ENCODE measurements around the gene INHBB. TPM values are rescaled to one million over a fixed set of nuclear protein-coding genes. Genes with fewer than 3 reads are reported as not detected.

Gene INHBB
- total RNA-seq, 2 donors from 2014 or later = 35.9 to 83.7 TPM

- Histone ChIP-seq H3K9me3 (no peaks in the 10 kb centered on the region), H3K4me3 (no peak overlapping the region), H3K4me1 (replicated peaks) (no peaks in the 10 kb centered on the region), H3K27ac (no peak overlapping the region), H3K27me3 (replicated peaks; ENCODE audit: insufficient read depth) (no peaks in the 10 kb centered on the region), H3K36me3 (no peaks in the 10 kb centered on the region)
- TF ChIP-seq POLR2AphosphoS5 (IDR thresholded peaks at IDR 0.05) (no peak), CTCF (IDR thresholded peaks at IDR 0.05) (no peak), POLR2A (IDR thresholded peaks at IDR 0.05) (no peak)
- no peak for DNase-seq (ENCODE audit: low spot score)
- intact Hi-C loops (cut with DNase I) = no loop called here
- WGBS = 73% methylated on average over 4 of the region's 4 CpGs
These were observed 35.7 kb downstream of the INHBB start for GRCh38 chr2:120381661-120382060.

DNA sequence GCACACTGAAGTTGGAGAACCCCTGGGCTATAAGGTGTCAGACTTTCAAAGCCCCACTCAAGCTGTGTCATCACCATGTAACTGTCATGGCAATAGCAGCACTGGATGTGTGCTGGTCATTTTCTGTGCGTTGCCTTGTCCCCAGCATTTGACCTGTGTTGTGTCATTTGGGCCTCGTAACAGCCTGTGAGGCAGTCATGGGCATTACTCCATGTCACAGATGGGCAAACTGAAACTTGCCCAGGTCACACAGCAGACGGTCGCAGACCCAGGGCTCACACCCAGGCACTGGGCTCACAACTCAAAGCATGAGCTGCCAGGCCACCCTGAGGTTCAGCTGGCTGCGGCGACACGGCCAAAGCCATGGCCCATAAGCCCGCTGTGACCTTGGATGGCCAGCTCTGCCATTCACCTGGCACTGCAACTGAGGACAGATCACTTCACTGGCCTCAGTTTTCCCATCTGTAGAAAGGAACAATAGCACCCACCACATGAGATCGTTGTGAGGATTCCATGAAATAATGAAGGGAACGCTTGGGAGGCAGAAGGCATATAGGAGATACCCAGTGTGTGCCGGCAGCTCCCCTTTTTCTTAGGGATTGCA lies 36.7 kb downstream of the INHBB start:
- intact Hi-C loops (cut with DNase I) = no loop called here
- no peaks in the 10 kb centered on the region for H3K27me3 ChIP-seq (replicated peaks; ENCODE audit: insufficient read depth)
- no peaks in the 10 kb centered on the region for H3K4me1 ChIP-seq (replicated peaks)
- 84% methylated on average over 11 of the region's 11 CpGs for WGBS
- TF ChIP-seq CTCF (IDR thresholded peaks at IDR 0.05) (no peak), POLR2AphosphoS5 (IDR thresholded peaks at IDR 0.05) (no peak), POLR2A (IDR thresholded peaks at IDR 0.05) (no peak)
- H3K36me3 ChIP-seq = no peaks in the 10 kb centered on the region
- H3K27ac ChIP-seq = no peak overlapping the region
- H3K9me3 ChIP-seq = no peaks in the 10 kb centered on the region
- no peak overlapping the region for H3K4me3 ChIP-seq
- DNase-seq (ENCODE audit: low spot score) = no peak

DNA sequence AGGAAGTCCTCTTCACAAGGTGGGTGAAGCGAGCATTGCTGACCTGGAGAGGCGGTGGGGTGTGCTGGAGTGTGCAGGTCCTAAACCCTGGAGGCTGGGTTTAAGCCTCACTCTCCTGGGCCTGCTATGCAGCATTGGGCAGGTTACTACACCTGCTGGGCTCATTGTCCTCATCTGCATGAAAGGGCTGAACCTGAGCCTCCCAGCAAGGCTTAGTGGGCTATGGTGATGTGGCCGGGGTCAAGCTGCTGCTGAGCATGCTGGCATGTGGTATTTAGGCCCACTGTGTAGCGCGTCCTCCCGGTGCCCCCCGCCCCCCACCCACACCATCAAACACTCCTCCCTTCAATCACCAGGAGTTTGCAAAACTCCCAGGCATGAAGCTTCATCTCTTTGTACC lies 37.3 kb downstream of the INHBB start:
- no peak overlapping the region for H3K27ac ChIP-seq
- H3K4me3 ChIP-seq = no peak overlapping the region
- intact Hi-C loops (cut with DNase I) = no loop called here
- no peak for DNase-seq (ENCODE audit: low spot score)
- no peaks in the 10 kb centered on the region for H3K9me3 ChIP-seq
- H3K4me1 ChIP-seq (replicated peaks) = no peaks in the 10 kb centered on the region
- 88% methylated on average over 7 of the region's 7 CpGs for WGBS
- no peaks in the 10 kb centered on the region for H3K27me3 ChIP-seq (replicated peaks; ENCODE audit: insufficient read depth)
- TF ChIP-seq POLR2AphosphoS5 (IDR thresholded peaks at IDR 0.05) (no peak), POLR2A (IDR thresholded peaks at IDR 0.05) (no peak), CTCF (IDR thresholded peaks at IDR 0.05) (no peak)
- no peaks in the 10 kb centered on the region for H3K36me3 ChIP-seq

DNA sequence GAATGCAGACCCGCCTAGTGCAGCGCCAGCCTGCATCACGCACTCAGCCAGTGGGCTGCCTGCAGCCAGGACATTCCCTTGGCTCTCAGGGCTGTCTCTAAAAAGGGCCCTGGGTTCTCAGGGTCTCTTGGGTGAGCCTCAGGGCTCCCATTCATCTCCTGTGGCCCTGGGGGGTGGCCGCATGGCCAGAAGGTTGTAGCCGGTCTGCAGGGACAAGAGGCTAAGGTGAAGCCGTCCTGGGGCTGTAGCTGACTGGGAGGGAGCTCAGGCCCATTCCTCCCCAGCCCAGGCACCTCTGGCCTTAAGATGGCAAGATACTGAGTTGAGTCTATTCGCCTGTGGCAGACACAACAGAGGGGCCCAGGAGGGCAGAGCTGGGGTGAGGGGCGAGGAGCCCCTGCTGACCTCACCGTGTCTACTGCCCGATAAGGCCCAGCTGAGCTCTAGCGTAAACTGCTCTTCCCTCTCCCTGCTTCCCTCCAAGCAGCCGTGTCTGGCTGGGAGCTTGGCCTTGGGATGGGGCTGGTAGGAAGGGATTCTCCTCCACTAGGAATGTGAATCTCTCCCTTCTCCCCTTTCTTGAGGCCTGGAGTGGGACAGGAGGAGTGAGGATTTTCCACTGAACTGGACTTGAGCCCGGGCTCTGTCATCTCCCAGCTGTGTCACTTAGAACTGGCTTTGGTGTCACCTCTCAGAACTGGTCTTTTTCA lies 37.9 kb downstream of the INHBB start:
- 89% methylated on average over 13 of the region's 13 CpGs for WGBS

More for the DNA sequence above, 37.9 kb downstream of the INHBB start:
- Histone ChIP-seq H3K4me3 (no peak overlapping the region), H3K9me3 (no peaks in the 10 kb centered on the region), H3K36me3 (no peaks in the 10 kb centered on the region), H3K27me3 (replicated peaks; ENCODE audit: insufficient read depth) (no peaks in the 10 kb centered on the region), H3K27ac (no peak overlapping the region), H3K4me1 (replicated peaks) (no peaks in the 10 kb centered on the region)
- no peak for DNase-seq (ENCODE audit: low spot score)
- TF ChIP-seq POLR2A (IDR thresholded peaks at IDR 0.05) = no peak
- TF ChIP-seq CTCF (IDR thresholded peaks at IDR 0.05) = no peak
- no peak for TF ChIP-seq POLR2AphosphoS5 (IDR thresholded peaks at IDR 0.05)
- intact Hi-C loops (cut with DNase I) = no loop called here

Measured in prostate gland (tissue), 2 donors.